GM18511 (cell line): Measurements from ENCODE around the gene DSCAML1.

Experiments used
- ATAC-seq: cut with Tn5 transposase; IDR thresholded peaks from one replicate; pipeline ENCODE4 v1.9.1; 2021; ENCODE audit warnings: mild to moderate bottlenecking, moderate library complexity; ENCODE audit not compliant: unreplicated experiment

The DSCAML1 gene

DNA sequence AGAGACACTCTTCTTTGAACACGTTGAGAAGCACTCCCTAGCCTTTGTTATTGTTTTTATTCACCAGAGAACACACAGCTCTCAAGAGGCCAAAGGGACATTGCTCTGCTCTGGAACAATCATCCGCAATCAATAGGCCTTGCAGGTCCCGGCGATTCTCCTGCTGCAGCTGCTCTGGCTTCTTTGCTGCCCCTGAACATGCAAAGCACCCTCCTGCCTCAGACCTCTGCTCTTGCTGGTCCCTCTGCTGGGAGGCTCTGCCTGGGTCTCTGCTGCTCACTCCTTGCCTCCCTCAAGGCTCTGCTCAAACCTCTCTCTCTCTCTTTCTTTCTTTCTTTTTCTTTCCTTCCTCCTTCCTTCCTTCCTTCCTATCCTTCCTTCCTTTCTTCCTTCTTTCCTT lies 232.7 kb downstream of the DSCAML1 start:
- no peak for ATAC-seq

DNA sequence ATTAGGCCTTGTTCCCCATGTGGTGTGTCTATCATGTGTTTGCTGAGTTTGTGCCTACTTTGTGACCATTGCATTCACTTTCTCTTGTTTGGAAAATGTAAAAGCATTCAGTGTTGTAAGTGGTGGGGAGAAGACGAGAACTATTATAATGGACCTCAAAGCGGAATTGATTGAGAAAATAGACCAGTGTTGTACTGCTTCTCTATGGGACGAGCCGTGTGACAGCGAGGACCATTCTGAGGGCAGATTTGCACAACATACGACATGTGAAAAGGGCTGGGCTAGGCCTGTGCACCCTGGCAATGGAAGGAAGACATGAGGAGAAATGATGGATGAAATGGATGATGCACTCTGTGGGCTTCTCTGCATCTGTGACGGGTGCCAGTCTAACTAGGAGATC lies 233.5 kb downstream of the DSCAML1 start:
- no peak for ATAC-seq

DNA sequence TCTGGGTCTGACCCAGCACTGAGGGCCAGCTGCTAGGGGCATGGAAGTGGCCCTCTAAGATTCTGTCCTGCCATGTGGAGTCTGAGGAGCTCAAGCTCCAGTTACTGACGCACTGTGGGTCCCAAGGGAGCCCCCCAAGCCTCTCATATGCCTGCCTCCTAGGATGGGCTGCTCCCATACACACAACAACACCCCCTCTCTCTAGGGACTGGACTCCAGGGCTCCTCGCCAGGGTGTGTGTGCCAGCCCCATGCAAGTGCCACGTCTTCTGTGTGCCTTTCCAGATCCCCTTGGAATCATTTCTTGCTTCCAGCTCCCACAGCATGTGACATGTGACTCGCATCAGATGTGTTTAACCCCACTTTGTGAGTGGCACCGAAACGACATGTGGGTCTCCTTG lies 234.9 kb downstream of the DSCAML1 start:
- ATAC-seq: no peak

GRCh38 chr11:117560780-117561530 lies 236.1 kb downstream of the DSCAML1 start:
- no peak for ATAC-seq

GRCh38 chr11:117559698-117560097 lies 237.3 kb downstream of the DSCAML1 start:
- ATAC-seq: no peak

GRCh38 chr11:117557361-117557760 lies 239.7 kb downstream of the DSCAML1 start:
- ATAC-seq: no peak

DNA sequence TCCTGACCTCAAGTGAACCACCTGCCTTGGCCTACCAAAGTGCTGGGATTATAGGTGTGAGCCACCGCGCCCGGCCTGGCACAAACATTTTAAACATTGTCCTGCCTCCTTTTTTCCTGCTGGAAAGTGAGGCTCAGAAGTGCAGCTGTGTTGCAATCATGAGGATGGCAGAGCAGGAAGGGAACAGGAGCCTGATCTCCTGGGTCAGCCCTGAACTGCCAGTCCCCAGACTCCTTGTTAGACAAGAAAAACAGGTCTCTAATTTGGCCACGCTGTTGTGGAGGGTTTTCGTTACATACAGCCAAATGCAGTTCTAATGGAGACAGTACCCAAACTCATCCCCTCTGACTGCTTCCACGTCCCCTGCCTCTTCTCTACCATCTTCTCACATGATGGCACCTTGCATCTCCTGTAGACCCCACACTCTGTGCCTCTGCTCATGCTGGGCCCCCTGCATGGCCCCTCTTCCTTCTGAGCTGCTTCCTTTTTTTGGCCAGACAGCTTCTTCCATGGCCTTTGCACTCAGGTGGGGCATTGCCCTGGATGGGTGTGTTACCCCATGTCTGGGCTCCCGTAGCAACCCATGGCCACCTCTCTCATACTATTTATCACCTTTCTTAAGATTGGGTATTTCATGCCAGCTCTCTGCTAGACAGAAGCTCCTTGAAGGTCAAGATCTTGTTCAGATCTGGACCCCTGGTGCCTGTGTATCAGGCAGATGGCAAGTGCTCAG lies 242.2 kb downstream of the DSCAML1 start:
- ATAC-seq: no peak

GRCh38 chr11:117552626-117553025 lies 244.4 kb downstream of the DSCAML1 start:
- ATAC-seq: no peak

DNA sequence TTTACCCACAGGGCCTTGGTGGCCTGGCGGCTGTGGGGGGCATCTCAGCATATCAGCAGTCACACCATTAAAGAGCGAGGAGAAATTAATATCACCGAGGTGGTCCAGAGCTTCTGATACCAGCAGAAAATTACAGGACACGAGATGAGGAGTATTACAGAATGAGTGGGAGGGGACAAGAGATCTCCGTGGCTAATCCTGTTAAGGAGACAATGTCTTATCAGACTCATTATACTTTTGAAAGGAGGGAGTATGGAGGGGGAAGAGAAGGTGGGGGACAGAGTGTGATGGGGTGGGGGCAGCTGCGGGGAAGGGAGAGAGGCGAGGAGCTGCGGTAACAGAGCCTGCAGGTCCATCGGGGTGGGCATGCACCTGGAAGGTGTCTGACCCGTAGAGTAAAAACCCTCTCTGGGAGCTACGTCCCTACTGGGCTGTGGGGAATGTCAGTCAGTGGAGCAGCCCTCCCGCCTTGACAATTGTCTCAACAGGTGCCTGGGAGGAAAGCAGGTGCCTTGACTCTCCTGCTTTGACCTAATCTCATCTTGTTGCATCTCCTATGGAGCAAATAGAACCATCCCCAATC lies 245.2 kb downstream of the DSCAML1 start:
- ATAC-seq: no peak

DNA sequence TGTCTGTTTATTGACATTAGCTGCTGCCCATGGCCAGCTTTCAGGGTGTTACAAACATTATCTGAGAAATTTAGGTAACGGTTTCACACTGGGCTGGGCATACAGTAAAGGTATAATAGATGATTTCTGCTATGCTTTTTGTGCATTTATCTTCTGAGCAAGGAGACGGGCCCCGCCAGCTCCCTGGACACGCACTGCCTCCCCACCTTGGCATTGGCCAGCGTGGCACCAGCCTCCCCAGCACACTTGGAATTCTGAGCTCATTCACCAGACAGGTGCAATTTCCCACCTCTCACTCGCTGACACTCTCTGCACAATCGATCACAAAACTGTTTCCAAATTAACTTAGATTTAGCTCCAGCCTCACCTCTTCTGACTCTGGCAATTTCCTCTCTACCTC lies 246.6 kb downstream of the DSCAML1 start:
- no peak for ATAC-seq

DNA sequence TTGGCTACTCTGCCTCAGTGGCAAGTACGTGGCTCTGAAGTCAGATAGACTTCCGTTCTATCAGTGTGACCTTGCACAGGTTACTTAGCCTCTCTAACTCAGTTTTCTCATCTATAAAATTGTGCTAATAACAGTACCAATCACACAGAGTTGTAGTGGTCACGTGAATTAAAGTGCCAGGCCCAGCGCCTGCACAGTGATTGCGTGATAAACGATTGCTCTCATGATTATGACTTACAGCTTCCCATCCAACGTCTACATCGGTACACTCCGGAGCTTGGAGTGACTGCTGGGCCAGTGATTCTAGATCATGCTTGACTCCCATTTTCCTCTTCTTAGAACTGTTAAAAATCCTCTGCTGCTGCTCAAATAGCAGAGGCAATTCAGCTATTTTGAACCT lies 247.6 kb downstream of the DSCAML1 start:
- ATAC-seq: no peak

DNA sequence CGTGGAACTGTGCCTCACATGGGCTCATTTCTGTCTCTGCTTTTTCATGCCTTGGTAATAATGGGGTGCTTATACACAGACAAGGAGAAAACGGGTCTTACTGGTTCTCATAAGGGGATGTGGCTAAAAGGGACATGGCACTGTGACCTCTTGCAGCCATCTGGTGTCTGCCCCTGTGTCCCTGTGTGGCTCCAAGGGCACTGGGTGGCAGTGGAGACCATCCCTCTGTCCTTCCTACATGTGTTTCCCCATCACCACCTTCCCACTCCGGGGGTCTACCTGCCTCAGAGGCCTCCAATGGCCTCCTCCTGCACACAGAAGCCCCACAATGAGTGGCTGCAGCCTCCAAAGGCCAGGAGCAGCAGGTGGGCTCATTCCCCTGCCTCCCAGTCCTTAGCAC lies 248.1 kb downstream of the DSCAML1 start:
- no peak for ATAC-seq

DNA sequence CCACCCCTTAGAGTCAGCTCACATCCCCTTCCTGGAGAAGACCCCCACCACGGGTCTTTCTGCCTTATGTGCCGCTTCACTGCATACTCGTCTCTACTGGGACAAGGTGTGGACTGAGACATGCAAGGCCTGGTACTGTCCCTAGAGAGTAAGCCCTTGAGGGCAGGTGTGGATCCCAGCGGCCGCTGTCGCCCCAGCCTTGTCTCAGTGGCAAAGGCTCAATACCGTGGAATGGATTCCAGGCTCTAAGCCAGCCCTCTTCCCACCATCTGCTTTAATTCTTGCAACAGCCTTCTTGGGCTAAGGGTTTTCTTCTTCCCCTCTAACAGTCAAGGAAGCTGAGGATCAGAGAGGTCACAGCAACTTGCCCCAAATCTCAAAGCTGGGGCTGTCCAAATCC lies 249.1 kb downstream of the DSCAML1 start:
- ATAC-seq: no peak

DNA sequence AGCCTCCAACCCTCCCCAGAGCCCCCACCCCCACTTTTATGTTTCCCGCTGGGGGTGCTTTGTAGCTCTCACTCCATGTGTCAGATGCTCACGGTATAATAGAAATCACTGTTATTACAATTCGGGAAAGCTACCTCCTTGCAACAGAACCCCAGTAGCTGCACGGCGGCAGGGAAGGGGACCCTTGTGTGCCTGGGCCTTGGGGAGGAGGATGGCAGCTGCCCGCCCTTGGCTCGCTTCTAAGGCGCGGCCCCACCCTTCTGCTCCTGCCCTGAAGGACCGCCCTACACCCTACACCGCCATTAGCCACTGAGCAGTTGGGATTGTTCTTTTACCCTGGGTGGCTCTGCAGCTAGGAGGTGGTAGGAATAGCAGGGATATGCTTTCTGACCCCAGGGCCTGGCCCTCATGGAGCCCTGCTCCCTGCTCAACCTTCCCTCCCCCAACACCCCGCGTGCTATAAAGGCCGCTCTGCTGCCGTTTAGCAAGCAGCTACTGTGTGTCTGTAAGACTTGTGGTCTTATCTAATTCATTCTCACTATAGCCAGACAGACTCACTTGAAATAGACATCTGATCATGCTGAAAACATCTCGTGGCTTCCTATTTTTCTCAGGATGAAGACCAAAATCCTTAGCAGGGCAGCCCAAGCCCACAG lies 249.7 kb downstream of the DSCAML1 start:
- ATAC-seq: no peak

GRCh38 chr11:117546431-117547194 lies 250.4 kb downstream of the DSCAML1 start:
- ATAC-seq: no peak

- no peak for ATAC-seq
Observed at GRCh38 chr11:117545706-117546105, 251.3 kb downstream of the DSCAML1 start.

DNA sequence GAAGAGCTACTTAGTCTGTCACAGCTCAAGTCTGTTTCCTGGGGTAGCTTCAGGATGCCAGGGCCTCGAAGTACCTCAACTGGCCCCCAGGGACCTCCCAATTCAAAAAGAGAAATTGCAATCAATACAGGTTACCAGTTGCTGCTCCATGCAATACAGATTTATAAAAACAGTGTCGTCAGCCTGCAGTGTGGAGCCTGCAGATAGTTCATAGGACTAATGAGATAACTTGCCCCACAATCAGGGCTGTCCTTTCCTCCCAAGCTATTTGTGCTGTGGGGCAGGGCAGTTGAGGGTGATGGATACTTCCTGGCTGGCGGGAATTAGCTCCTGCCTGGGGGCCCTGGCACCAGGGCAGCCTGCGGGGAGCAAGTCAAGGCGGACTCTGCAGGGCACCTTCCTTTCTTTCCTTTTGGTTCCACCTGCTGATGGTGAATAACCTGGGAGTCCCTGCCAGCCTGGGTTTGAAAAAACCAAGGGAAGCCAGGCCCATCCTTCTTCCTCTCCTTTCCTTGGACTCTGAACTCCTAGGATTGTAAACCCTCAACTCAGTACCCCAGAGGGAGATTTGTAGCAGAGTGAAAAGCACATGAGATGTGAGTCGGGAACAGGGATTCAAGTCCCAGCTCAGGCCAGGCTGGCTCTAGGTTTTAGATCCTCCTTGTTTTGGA lies 252.8 kb downstream of the DSCAML1 start:
- no peak for ATAC-seq

DNA sequence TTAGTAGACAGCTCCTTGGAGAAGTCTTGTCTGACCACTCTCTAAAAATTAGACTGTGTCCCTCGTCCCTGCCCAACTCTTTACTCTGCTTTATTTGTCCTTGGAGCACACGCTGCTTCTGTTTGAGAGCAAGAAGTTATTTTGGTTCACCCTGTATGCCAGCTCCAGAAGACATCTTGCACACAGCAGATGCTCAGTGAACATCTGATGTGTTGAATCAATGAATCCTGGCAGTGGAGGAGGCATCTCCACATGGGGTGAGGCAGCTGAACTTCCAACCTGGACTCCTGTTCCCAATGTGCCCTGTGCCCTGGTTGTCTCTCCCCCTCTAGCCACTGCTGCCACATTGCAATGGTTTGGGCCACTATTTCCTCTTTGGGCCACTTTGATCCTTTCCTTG lies 255.8 kb downstream of the DSCAML1 start:
- ATAC-seq: no peak

DNA sequence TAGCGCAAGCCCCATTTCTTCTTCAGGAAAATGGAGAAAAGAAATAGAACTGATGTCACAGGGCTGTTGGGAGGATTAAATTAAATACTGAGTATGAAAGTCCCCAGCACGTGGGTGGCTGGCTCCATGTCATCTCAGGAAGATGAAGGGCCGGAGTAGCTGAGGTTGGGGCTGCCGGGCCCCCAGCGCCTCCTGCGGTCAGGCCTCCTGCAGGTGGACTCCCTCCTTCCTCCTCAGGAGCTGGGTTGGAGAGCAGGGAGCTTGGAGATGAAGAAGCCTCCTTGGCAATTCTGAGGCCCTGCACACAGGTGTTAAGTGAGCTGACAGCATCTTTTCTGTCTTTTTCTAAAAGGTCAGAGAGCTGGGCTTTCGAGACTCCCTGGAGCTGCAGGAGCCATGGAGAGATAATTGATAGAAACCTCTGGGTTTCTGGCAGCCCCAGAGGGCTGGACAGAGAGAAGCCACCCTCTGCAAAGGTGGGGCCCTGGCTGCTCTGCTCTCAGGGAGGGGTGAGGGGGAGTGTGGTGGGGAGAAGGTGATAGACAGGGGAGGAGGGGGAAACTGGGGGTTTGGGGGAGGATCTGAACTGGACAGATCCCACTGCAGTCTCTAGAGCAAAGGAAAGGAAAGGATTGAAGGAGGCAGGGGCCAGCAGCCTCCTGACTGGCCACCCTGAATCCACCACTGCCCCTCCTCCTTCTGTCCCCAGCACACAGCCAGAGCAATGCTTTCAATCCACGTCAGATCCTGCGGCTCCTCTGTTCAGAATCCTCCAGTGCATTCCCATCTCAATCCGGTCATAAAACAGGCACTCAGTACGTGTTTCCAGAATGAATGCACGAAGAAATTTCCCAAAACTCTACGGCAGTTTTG lies 258.5 kb downstream of the DSCAML1 start:
- ATAC-seq: no peak
